Left lobe of liver (tissue), 2 donors: ENCODE measurements around the gene BEGAIN. TPM values are rescaled to one million over a fixed set of nuclear protein-coding genes. Genes with fewer than 3 reads are reported as not detected.

Experiments
- ATAC-seq: fragments of 200-7000 bp; cut with Tn5 transposase; one replicate; pipeline ENCODE4 v1.9.1; 2020; ENCODE audit warnings: mild to moderate bottlenecking, moderate library complexity
- DNase-seq: peaks from one replicate; pipeline ENCODE4 v3.0.0-alpha.2; 2020; ENCODE audit warnings: low spot score
- total RNA-seq: library from RNA; stranded (reverse); gene quantifications from one replicate; pipeline ENCODE4 v1.2.1, GENCODE V29; 2021
- donor health status: DM: no; HTN: no; CAD: no; lungs with moderate emphysema.
- donor health status: DM: no; HTN: yes; CAD: no.

The BEGAIN gene
- total RNA-seq, 1 donor from 2014 or later = 0.70 TPM

- ATAC-seq = no peak
- DNase-seq = no peak
These were observed 28.8 kb upstream of the BEGAIN start for GRCh38 chr14:100615736-100616695.

GRCh38 chr14:100614803-100615202, 27.6 kb upstream of the BEGAIN start:
- no peak for ATAC-seq
- no peak for DNase-seq

GRCh38 chr14:100612986-100613385, 25.8 kb upstream of the BEGAIN start:
- ATAC-seq = no peak
- DNase-seq = no peak

- ATAC-seq (no peak), DNase-seq (no peak)
These were observed 24.7 kb upstream of the BEGAIN start for GRCh38 chr14:100611811-100612480.

GRCh38 chr14:100610511-100611217, 23.4 kb upstream of the BEGAIN start:
- DNase-seq = no peak
- ATAC-seq = no peak

GRCh38 chr14:100609941-100610391, 22.7 kb upstream of the BEGAIN start:
- no peak for ATAC-seq
- no peak for DNase-seq

GRCh38 chr14:100609331-100609870, 22.2 kb upstream of the BEGAIN start:
- no peak for DNase-seq
- no peak for ATAC-seq

- DNase-seq (no peak), ATAC-seq (no peak)
These were observed 21.5 kb upstream of the BEGAIN start for GRCh38 chr14:100608586-100609330.

GRCh38 chr14:100608064-100608463, 20.8 kb upstream of the BEGAIN start:
- DNase-seq (no peak), ATAC-seq (no peak)

- no peak for ATAC-seq
- no peak for DNase-seq
These were observed 20.4 kb upstream of the BEGAIN start for GRCh38 chr14:100607611-100607956.

- no peak for DNase-seq
These were observed 19.7 kb upstream of the BEGAIN start for GRCh38 chr14:100606687-100607610.

GRCh38 chr14:100605706-100606686, 18.8 kb upstream of the BEGAIN start:
- no peak for ATAC-seq
- DNase-seq = no peak

More at GRCh38 chr14:100606687-100607610, 19.7 kb upstream of the BEGAIN start:
- ATAC-seq = no peak

GRCh38 chr14:100605230-100605629, 18.0 kb upstream of the BEGAIN start:
- DNase-seq (no peak), ATAC-seq (no peak)

GRCh38 chr14:100604709-100605108, 17.5 kb upstream of the BEGAIN start:
- no peak for ATAC-seq
- no peak for DNase-seq

- no peak for ATAC-seq
- DNase-seq = no peak
These were observed 16.9 kb upstream of the BEGAIN start for GRCh38 chr14:100604121-100604501.

- DNase-seq (no peak), ATAC-seq (no peak)
These were observed 16.3 kb upstream of the BEGAIN start for GRCh38 chr14:100603341-100604120.

GRCh38 chr14:100602621-100603230, 15.5 kb upstream of the BEGAIN start:
- ATAC-seq (no peak), DNase-seq (no peak)
